HCT116 (cell line): ENCODE measurements around the gene STIL.

ENCODE experiments used
- CBX3 ChIP-seq: IDR thresholded peaks from 2 replicates; pipeline ENCODE4 v1.6.1; 2012; ENCODE audit warnings: low read depth
- ELF1 ChIP-seq: IDR thresholded peaks from 2 replicates; pipeline ENCODE4 v1.6.1; 2012; ENCODE audit warnings: low read depth, borderline replicate concordance
- EZH2 ChIP-seq: fragments of 200-600 bp; sonication (generic); IDR thresholded peaks from 2 replicates; pipeline ENCODE4 v1.6.1; 2017; ENCODE audit warnings: antibody characterized with exemption, mixed run types
- POLR2A ChIP-seq: IDR thresholded peaks from 2 replicates; pipeline ENCODE4 v1.7.0; 2011; ENCODE audit warnings: borderline replicate concordance; ENCODE audit not compliant: insufficient read depth, insufficient read length; ENCODE audit errors: extremely low read depth
- POLR2AphosphoS5 ChIP-seq: IDR thresholded peaks from 2 replicates; pipeline ENCODE4 v1.6.1; 2011; ENCODE audit warnings: mild to moderate bottlenecking, low read depth, low read length, moderate library complexity
- SIN3A ChIP-seq: IDR thresholded peaks from 2 replicates; pipeline ENCODE4 v1.6.1; 2012; ENCODE audit warnings: low read depth
- ZFX ChIP-seq: fragments of 450-650 bp; IDR thresholded peaks from 2 replicates; pipeline ENCODE4 v1.6.1; 2017
- TF ChIP-seq, protein P1 (sequence below), 3 experiments: fragments of 200-600 bp in 1 of 3; sonication (generic) in 1 of 3; IDR thresholded peaks in 2 of 3; conservative IDR thresholded peaks in 1 of 3; 2 replicates each; pipeline ENCODE4 v1.5.1; 2012 to 2017; ENCODE audit warnings: low read depth in 2 of 3, low read length in 2 of 3, antibody characterized with exemption in 1 of 3, borderline replicate concordance in 1 of 3, control low read depth in 1 of 3, mild to moderate bottlenecking in 1 of 3, mixed read lengths in 1 of 3, mixed run types in 1 of 3, moderate library complexity in 1 of 3; ENCODE audit not compliant: insufficient read depth in 1 of 3

DNA sequence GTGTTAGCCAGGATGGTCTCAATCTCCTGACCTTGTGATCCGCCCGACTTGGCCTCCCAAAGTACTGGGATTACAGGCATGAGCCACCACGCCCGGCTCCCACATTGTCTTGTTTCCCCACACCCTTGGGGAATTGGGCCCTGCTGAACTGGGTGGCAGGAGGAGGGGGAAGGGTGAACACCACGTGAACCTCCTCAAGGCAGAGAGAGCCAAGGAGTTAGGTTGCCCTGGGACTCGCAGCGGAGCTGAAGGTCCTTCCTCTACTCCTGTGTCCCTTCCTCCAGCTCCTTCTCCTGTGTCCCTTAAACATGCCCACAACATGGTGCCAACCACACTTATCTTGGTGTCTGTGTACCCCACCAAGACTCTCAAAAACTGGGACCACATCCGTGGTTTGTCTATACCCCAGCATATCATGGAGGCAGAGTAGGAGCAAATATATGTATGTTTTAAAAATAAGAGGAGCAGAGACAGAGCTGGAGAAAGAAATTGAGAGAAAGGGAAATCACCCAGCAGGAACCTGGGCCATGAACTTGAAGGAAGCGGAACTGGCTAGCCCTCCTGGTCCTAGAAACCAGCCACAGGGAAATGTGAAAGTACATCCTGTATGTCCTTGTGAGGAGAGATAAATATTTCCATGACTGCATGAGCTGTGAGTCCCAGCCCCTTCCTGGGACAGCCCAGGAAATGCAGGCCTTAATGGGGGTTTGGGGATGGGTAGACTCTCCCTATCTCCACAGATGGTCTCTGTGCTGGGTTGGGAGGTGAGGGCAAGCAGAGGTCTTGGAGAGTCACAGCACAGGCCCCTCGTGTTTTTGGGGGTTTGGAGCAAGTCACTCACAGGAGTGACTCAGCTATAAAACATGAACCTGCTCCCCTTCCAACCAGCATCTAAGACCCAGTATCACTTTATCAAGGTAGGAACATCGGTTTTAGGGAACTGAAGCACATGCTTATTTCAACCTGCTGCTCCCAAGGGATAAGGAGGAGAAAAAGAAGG, 72.5 kb downstream of the STIL start:
- TF ChIP-seq, protein P1, sequence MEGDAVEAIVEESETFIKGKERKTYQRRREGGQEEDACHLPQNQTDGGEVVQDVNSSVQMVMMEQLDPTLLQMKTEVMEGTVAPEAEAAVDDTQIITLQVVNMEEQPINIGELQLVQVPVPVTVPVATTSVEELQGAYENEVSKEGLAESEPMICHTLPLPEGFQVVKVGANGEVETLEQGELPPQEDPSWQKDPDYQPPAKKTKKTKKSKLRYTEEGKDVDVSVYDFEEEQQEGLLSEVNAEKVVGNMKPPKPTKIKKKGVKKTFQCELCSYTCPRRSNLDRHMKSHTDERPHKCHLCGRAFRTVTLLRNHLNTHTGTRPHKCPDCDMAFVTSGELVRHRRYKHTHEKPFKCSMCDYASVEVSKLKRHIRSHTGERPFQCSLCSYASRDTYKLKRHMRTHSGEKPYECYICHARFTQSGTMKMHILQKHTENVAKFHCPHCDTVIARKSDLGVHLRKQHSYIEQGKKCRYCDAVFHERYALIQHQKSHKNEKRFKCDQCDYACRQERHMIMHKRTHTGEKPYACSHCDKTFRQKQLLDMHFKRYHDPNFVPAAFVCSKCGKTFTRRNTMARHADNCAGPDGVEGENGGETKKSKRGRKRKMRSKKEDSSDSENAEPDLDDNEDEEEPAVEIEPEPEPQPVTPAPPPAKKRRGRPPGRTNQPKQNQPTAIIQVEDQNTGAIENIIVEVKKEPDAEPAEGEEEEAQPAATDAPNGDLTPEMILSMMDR (IDR thresholded peaks at IDR 0.05 in 2 of 3, conservative IDR thresholded peaks at IDR 0.05 in 1 of 3; ENCODE audit: borderline replicate concordance in 1 of 3, insufficient read depth in 1 of 3, low read depth in 2 of 3, low read length in 2 of 3) = no peak
- no peak for TF ChIP-seq POLR2A
- TF ChIP-seq SIN3A = no peak
- no peak for TF ChIP-seq POLR2AphosphoS5
- TF ChIP-seq CBX3 = no peak
- no peak for TF ChIP-seq EZH2
- TF ChIP-seq ZFX = no peak
- TF ChIP-seq ELF1 = no peak
